Measurements from ENCODE around the gene RAB11FIP4.

RAB11FIP4 gene

DNA sequence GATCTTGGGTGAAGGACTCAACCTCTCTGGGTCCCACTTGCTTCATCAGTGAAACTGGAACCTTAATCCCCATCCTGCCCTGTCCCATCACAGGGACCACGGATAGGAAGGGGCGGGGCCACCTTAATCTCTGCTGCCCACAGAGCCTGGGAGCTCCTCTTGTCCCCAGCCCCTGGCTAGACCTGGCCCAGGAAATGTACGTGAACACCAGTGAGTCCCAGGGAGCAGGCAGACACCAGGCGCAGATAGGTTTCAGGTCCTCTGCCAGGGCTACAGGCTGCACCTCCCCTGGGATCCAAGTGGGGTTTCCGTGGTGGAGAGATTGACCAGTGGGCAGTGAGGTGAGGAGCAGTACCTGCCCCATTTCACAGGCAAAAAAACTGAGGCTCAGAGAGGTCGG is 21.0 kb downstream of the RAB11FIP4 start:
- DNase-seq: no peak

DNA sequence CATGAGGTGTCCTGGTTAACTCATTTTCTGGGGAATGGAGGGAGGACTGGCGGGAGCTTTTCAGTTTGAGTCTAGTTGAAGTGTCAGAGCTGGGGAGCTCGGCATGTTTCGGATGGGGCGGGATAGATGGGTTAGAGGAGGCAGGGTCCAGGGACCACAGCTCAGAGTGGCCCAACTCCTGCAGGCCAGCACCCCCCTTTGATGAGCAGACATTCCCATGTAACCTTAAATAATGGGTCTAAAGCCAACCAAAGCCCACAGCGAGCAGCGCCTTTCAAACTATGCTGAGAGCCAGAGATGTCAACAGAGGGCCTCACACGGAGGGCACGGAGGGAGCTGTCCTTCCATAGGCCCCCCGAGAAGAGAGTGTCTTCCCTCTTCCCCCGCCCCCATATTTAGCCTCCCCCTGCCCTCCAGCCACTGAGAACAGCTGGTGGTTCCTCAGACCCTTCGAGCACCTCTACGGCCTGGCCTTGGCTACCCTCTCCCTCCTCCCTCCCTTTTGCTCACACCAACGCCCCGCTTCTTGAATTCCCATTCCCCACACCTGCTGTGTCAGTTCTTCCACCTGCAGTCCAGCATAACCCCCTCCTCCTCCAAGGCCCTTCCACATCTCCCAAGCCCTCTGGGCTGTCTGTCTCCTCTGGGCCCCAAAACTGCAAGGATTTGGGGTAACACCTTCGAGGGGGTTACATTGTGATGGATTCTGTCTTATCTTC is 21.8 kb downstream of the RAB11FIP4 start:
- no peak for DNase-seq

DNA sequence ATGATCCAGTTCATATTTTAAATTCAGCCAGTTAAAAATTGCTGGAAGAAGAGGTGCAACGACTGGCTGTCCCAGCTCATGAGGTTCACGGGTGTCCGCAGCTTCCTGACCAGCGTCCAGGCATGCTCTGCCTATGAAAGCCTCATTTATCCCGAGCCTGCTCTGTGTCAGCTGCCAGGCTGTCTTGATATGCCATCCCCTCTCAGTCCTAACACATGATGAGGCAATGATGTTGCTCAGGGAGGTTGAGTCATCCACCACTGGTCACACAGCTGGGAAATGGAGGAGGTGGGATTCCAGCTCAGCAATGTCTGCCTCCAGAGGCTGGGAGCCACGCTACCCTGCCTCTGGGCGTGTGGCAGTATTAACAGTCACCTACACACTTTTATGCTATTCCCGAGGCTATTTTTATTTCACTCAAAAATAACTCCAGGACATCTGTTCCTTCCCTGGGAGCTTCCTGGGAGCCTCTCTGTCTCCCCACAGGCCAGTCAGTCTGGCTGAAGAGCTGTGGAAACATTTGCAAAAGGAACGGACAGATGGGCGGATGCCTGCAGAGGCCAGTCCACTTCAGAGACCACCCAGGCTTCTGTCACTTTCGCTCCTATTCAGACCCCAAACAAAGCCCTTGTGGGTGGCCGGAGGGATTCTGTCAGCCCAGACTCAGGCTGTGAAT is 22.5 kb downstream of the RAB11FIP4 start:
- no peak for DNase-seq

DNA sequence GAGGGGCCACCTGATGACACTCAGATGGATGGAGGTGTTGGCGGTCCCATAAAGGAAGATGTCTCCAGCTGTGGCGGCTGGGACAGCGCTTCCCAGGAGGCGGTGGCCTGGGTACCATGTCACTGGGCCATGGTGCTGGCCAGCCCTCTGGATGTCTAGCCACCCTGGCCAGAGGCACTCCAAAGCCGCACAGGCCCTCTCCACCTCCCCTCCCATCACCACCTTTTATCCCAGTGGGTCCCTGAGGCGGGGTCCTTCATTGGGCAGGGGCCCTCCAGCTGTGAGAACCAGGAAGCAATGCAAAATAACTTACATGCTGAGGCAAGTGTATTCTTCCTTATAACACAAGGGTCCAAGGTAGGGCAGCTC is 23.1 kb downstream of the RAB11FIP4 start:
- DNase-seq: no peak

DNA sequence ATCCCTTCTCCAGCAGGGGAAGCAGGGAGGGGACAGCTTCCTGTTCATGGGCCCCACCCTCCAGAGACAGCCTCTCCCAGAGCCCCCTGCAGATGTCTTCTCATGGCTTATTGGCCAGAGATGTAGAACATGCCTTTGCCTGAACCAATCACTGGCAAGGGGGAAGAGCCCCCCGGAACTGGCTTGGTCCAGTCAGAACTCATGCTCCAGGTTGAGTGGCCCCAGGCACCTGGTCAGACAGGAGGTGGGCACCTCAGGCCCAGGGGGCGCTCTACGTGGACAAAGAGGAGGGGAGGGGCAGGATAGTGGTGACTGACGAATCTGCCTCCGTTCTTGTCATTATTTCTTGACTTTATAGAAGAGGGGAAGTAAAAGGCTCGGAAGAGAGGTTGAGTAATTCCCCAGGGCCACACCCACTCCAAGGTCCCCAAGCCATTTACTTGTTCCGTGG is 23.6 kb downstream of the RAB11FIP4 start:
- DNase-seq: no peak

DNA sequence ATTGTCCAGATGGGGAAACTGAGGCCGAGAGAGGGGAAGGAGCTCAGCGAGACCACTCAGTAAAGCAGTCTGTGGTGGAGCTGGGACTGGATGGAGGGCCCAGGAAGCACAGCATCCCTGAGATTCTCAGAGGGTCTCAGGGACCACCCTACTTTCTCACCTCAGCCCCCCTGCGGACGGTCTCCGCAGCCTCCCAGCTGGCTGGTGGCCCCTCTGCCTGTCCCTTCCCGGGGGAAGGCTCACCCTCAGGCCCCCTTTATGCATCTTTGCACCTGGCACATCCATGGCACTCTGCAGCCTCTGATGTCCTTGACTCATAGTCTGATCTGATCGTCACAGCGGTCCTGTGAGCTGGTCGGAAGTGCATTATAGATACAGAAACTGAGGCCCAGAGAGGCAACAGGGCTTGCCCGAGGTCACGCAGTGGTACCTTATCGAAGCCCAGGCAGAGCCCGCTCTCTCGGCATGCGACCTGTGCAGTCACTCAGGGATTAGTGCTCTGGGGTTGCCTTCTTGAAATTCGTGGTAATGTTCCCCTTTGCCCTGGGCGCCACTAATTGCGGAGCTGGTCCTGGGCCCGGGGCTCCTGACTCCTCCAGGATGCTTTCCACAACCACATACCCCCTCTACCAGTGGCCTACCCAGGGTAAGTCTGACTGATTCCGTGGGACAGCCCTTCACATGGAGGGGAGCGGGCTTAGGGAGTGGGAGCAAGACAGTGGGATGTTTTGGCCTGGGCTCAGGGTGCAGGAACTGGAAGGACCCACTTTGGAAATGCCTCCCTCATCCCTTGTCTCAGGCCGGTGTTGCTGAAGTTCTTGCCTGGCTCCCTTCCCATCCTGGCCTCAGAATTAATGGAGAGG is 24.4 kb downstream of the RAB11FIP4 start:
- DNase-seq: no peak

DNA sequence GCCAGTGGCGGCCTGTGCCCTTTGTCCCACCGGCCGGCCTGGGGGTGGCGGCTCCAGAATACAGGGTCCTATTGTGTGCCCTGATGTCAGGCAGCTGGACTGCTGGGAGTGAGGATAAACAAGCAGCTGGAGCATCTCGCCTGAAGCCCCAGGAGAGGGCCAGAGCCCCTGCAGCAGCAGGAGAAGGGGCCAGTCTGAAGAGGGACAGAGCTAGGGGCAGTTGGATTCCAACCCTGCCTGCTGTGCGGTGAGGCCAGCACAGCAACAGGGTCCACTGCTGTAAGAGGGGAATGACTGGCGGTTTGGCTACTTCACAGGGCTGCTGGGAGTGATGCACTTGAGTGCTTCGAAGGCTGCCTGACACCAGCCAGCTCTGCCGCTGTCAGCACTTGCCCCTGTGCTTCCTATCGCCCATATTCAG is 25.0 kb downstream of the RAB11FIP4 start:
- DNase-seq: no peak

DNA sequence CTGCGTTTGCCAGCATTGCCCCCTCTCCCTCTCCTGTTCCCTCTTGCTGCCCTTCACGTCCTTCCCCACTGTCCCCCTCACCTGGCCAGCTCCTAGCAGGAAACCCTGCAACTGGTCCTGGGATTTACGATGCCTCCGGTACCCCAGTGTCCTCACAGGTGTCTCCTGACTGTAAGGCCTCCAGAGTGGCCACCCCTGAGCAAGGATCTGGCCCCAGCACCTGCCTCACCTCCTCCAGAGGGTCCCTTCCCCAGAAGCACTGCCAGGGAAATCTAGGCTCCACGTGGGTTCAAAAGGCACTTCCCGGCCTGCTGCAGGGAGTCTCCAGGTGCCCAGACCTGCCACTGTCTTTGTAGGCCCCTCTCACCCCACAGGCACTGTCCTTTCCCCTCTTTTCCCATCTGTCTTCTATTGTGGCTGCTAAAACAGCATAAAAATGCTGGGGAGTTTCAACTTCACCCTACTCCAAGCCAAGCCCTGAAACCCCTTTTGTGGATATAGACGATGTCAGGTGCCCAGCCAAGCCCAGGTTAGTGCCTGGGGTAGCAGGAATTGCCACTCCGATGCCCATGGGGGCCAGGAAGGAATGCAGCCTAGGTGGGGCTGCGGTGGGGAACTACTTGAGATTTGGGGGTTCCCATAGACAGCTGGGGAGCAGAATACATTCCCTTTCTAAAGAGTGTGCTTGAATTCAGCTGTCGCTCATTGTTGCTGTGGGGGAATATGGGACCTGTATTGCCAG is 25.7 kb downstream of the RAB11FIP4 start:
- no peak for DNase-seq

DNA sequence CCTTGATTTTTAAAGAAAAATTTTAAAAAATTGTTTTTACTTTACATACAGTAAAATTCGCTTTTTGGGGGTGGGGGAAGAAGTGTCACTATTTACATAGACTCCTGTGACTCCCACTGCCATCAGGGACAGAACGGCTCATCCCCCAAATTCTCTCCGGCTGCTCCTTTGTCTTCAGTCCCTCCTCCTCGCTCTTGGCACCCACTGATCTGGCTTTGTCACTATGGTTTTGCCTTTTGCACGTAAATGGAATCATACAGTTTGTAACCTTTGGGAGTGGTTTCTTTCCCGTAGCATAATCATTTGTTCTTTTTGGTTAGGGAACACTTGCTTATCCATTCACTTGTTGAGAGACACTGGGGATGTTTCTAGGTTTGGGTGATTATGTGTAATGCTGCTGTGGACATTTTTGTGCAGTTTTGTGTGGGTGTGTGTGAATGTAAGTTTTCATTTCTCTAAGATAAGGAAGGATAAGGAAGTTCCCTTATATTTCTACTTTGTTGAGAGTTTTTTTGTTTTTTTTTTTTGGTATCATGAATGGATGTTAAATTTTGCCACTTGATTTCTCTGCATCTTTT is 27.4 kb downstream of the RAB11FIP4 start:
- no peak for DNase-seq

DNA sequence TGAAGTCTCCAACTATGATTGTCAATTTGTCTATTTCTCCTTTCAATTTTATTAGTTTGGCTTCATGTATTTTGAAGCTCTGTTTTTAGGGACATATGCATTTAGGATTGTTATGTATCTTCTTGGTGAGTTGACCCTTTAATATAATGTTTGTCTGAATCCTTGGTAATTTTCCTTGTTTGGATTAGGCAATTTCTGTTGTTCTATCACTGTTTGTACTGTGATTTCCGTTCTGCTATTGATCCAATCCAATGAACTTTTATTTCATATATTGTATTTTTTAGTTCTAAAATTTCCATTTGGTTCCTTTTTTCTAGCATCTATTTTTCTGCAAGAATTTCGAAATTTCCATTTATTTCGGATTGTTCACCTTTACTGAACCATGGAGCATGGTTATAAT is 31.0 kb downstream of the RAB11FIP4 start:
- DNase-seq: no peak

DNA sequence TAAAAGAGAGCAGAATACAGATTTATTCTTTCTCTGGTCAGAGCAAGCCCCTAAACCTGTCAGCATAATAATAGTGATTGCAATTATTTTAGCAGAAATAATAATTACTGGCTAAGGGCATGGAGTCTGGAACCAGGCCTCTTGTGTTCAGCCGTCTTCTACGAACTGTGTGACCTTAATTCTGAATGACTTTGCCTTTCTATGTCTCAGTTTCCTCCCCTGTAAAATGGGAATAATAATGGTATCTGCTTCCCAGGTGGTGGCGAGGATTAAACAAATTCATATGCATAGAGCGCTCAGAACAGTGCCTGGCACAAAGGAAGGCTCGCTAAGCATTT is 33.4 kb downstream of the RAB11FIP4 start:
- no peak for DNase-seq

DNA sequence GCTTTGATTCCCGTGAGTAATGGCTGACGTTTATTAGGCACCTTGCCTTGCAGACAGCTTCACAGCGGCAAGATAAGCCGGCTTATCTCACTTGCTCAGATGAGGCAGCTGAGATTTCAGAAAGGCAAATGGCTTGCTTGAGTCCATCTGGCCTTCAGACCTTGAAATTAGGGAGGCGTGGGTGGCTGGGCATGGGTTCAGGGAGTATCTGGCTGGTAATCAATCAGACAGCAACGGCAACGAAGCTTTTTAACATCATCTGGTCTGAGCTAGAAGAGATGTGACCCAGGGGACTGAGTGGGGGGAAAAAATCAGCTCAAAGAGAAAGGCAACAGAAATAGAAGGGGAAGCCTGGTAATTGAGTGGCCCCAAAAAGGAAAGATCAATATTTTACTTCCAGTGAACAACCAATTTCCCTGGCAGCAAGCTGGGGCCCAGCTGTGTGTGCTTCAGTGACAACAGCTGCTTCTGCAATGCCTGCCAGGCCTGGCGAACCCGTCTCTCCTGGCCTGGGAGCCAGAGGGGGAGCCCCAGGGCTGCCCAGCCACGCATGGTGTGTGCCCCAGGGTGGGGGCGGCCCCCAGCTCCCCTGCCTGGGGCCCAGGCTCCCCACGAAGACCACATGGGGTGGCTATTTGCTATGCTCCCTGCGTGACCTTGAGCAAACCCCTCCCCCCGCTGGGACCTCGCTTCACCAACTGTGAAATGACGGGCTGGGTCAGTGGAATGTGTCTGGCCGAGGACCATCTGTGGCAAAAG is 34.0 kb downstream of the RAB11FIP4 start:
- no peak for DNase-seq

DNA sequence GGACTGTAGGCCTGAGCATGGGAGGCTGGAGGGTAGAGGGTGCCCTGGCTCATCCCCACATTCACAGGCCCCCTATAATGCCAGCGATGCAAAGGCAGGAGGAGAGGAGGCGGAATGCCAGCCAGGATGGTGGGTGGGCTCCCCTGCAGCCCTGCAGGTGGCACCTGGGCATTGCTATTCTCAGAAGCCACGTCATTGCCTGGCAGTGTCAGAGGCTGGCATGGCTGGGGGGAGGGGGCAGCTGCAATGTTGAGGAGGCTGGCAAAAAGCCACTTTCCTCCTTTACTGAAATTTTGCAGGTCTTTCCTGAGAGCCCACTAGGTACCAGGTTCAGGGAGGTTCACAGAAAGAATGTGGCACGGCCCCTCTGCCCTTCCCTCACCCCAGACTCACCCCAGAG is 36.2 kb downstream of the RAB11FIP4 start:
- no peak for DNase-seq

DNA sequence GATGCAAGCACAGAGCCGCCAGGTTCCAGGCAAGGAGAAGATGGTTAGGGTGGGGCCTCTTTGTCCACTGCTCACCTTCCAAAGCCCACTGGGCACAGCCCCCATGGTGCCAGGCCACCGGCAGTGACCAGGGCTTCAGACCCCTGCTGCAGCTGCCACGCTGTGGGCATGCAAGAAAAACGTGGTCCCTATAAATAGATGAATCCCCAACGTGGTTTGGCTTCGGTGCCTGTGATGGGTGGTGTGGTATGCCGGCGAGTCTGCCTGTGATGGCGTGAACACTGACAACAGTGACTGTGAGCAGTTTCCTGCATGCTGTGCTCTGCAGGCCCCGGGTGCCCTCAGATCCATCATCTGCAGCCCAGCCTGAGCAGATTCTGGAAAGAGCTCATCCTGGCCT is 36.6 kb downstream of the RAB11FIP4 start:
- no peak for DNase-seq

DNA sequence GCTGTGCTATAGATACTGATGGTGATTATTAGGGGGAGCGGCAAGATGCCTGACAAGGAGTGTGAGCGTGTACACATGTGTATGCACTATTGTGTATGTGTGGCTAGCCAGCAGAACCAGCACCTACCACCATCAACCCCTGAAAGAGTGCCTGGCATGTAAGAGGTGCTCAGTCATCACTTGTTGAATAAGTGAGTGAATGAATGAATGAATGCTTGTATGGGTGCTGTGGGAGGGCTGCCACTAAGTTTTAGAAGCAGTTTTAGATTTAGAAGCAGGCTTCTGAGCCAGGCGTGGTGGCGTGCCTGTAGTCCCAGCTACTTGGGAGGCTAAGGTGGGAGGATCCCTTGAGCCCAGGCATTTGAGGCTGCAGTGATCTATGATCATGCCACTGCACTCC is 37.0 kb downstream of the RAB11FIP4 start:
- no peak for DNase-seq

DNA sequence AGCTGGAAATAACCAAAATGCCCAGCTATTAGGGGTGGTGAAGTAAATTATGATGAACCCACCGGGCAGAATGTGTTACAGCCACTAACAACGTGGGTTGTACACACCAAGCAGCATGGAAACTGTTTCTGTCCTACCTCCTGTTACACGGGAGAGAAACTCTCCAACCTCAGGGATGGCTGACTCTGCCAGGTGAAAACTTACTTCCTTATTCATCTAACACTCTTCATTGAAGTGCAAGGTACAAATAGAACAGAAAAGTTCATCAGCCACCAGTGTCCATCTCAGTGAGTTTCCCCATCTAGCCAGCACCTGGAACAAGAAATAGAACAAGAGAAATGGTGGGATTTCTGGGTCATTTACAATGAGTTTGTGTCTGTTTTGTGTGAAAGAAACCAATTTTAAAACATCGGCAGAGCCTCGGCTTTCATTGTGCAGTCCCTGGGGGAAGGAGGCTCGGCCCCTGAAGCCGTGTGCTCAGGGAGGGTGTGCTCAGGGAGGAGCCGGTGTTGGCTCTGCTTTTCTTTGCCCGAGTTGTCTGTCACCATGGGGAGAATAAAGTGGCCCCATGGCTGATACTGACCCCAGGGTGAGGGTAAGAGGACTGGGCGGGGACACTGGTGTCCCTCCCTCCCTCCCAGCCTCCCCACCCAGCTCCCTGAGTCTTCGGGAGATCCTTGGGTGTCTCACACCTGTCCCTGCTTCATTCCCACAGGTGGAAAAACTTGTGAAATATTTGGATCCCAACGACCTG is 39.8 kb downstream of the RAB11FIP4 start:
- DNase-seq: no peak

DNA sequence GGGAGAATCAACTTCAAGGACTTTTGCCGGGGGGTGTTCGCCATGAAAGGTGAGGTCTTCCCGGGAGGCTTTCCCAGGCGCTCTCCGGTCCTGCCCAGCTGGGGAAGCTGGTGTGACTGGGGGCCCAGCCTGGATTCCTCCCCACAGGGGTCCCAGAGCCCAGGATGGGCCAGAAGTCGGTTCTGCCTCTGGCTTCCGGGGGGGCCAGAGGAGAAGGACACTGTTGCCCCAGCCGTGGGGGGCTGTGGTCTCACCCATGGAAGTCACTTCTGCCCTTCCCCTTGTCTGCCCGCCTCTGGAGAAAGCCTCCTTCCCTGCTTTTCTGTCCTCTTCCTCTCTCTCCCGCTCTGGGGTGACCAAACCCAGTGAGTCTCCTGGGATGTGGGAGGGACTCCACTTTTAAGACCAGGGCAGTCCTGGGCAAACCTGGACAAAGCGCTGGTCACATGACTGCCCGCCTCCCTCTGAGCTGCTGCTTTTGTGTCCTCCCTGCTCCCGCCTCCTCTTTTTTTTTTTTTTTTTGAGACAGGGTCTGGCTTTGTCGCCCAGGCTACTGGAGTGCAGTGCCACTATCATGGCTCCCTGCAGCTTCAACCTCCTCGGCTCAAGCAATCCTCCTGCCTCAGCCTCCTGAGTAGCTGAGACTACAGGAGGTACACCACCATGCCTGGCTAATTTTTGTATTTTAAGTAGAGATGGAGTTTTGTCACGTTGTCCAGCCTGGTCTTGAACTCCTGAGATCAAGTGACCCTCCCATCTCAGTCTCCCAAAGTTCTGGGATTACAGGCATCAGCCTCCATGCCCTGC is 40.6 kb downstream of the RAB11FIP4 start:
- DNase-seq: no peak

DNA sequence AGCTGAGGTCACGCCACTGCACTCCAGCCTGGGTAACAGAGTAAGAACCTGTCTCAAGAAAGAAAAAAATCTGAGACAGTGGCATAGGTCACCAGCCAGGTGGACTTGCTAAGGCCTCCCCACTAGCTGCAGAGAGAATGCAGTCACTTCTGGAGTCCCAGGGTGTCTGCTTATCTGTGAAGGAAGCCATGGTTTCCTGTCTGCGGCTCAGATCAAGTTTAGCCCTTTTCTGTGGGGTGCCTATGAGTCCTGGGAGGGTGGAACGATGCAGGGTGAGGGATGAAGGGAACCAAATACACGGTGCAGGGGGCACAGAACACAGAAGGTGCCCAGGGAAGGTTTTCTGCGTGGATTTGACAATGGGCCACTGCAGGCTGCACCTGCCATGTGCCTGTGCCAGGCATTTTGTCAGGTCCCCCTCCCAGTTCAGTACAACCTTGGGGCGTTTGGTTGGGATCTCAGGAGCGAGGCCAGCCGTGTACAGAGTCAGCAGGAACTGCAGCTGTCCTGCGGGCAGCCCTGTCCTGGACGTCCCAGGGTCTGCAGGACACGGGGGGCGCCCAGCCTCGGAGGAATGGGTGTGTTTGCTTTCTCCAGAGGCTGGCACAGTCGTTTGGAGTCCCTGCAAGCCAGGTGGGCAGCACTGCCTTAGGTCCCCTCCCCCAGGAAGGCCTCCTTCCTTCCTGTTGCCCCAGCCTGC is 41.8 kb downstream of the RAB11FIP4 start:
- peak; percentile 21 for DNase-seq

All from T-helper 9 cell (primary cell).